CD4-positive, alpha-beta memory T cell (primary cell): ENCODE measurements around the gene VIT. TPM values are rescaled to one million over a fixed set of nuclear protein-coding genes. Genes with fewer than 3 reads are reported as not detected.

Experiments
- CTCF ChIA-PET: fragments of 350-600 bp; sonication (Branson Sonifier 250); formaldehyde crosslinking; loops from one replicate; lab custom pipeline; 2021; ENCODE audit warnings: inconsistent platforms; ENCODE audit not compliant: partially characterized antibody; lab: Charles Lee
- POLR2A ChIA-PET: fragments of 350-600 bp; sonication (Branson Sonifier 250); formaldehyde crosslinking; loops from one replicate; lab custom pipeline; 2021; ENCODE audit not compliant: partially characterized antibody; lab: Charles Lee
- DNase-seq, 5 donors: peaks; one replicate each; pipeline versions ENCODE4 v3.0.0 to v3.0.0-alpha.2; 2020 to 2022; ENCODE audit warnings: mixed read lengths in 1 of 5
- H3K27ac ChIP-seq: one replicate; pipeline ENCODE4 v1.7.0; 2013; ENCODE audit warnings: low read depth, low read length
- H3K27me3 ChIP-seq: 2 replicates; pipeline ENCODE4 v1.7.0; 2013; ENCODE audit warnings: mild to moderate bottlenecking, low read length, moderate library complexity; ENCODE audit not compliant: insufficient read depth
- H3K36me3 ChIP-seq: 2 replicates; pipeline ENCODE4 v1.7.0; 2013; ENCODE audit warnings: mild to moderate bottlenecking, low read length, moderate library complexity; ENCODE audit not compliant: insufficient read depth
- H3K4me1 ChIP-seq: 2 replicates; pipeline ENCODE4 v1.7.0; 2013; ENCODE audit warnings: mild to moderate bottlenecking, low read length, moderate library complexity; ENCODE audit not compliant: insufficient read depth
- H3K4me3 ChIP-seq, 2 donors: one replicate each; pipeline ENCODE4 v1.7.0; 2013; ENCODE audit warnings: low read length in 2 of 2, mild to moderate bottlenecking in 1 of 2
- H3K9me3 ChIP-seq, 2 donors: one replicate each; pipeline ENCODE4 v1.7.0; 2013; ENCODE audit warnings: low read length in 2 of 2, control low read depth in 1 of 2; ENCODE audit not compliant: control insufficient read depth in 1 of 2
- H3K27ac Mint-ChIP-seq, 7 donors: one replicate each; pipeline ENCODE4 v1.8.0; 2020 to 2021; ENCODE audit warnings: mixed read lengths in 7 of 7, mild to moderate bottlenecking in 6 of 7, inconsistent platforms in 3 of 7, moderate library complexity in 3 of 7
- H3K27me3 Mint-ChIP-seq, 2 donors: one replicate each; pipeline ENCODE4 v1.8.0; 2020 to 2021; ENCODE audit warnings: mixed read lengths in 2 of 2
- H3K36me3 Mint-ChIP-seq, 2 donors: one replicate each; pipeline ENCODE4 v1.8.0; 2020 to 2021; ENCODE audit warnings: mixed read lengths in 2 of 2, inconsistent platforms in 1 of 2, mild to moderate bottlenecking in 1 of 2
- H3K4me1 Mint-ChIP-seq, 4 donors: one replicate each; pipeline ENCODE4 v1.8.0; 2020 to 2021; ENCODE audit warnings: mixed read lengths in 4 of 4, mild to moderate bottlenecking in 1 of 4
- H3K4me3 Mint-ChIP-seq, 8 donors: one replicate each; pipeline ENCODE4 v1.8.0; 2020 to 2021; ENCODE audit warnings: mixed read lengths in 8 of 8, mild to moderate bottlenecking in 7 of 8, moderate library complexity in 6 of 8, inconsistent platforms in 3 of 8
- H3K9me3 Mint-ChIP-seq, 8 donors: one replicate each; pipeline ENCODE4 v1.8.0; 2020 to 2021; ENCODE audit warnings: mixed read lengths in 8 of 8, mild to moderate bottlenecking in 5 of 8, inconsistent platforms in 3 of 8, moderate library complexity in 1 of 8
- intact Hi-C: fragments of 100-400 bp; cut with micrococcal nuclease; formaldehyde crosslinking; loops from one replicate; pipeline ENCODE4 v1.15.1; 2023
- polyA plus RNA-seq, 2 donors: library from polyadenylated mRNA; unstranded; fragments of 300-500 nt; fragmentation: Illumina TruSeq; gene quantifications; one replicate each; pipeline ENCODE4 v1.2.3, GENCODE V29; 2021
- total RNA-seq, 2 experiments: library from RNA; stranded (reverse); gene quantifications; one replicate each; pipeline ENCODE4 v1.2.3, GENCODE V29; 2021

VIT gene
- total and polyA plus RNA-seq, 4 experiments from 2014 or later, result not detected

DNA sequence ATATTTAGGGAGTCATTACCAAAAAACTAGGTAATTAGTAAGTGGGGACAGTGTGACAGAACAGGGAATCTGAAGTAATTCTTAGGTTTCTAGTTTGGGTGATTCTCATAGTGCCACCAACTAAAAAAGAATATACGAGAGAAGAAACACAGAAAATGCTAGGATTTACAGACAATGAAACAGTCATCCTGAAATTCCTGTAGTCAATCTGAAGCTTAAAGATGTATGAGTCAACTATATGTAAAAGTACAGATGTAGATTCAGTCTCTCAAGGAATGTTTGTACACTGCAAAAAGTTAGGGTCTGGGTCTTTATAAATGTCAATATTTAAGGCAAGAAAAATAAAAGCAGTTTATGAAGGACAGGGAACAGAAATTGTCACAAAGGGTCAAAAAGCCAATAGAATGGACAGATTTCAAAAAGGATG is 162.9 kb downstream of the VIT start:
- H3K36me3 Mint-ChIP-seq, result peaks cover 61 to 64% of the 10 kb centered on the region in 2 donors
- no peak overlapping the region for H3K4me3 Mint-ChIP-seq
- H3K9me3 Mint-ChIP-seq, result peaks cover 0 to 2% (median 0%) of the 10 kb centered on the region in 8 donors

GRCh38 chr2:36861896-36862295 is 165.4 kb downstream of the VIT start:
- peaks cover 16% of the 10 kb centered on the region for H3K36me3 ChIP-seq
- H3K27me3 Mint-ChIP-seq, result no peaks in the 10 kb centered on the region
- intact Hi-C loops, result no loop called here
- H3K4me1 Mint-ChIP-seq, result peaks cover 0 to 5% (median under 1%) of the 10 kb centered on the region in 4 donors
- H3K4me3 ChIP-seq, result no peak overlapping the region
- peak overlapping the region in 1 of 7 donors; percentile 24 for H3K27ac Mint-ChIP-seq
- no peaks in the 10 kb centered on the region for H3K9me3 ChIP-seq
- H3K4me1 ChIP-seq, result no peaks in the 10 kb centered on the region
- ChIA-PET CTCF (no interaction called here), POLR2A (no interaction called here)
- H3K27ac ChIP-seq, result no peak overlapping the region
- DNase-seq, result no peak
- peaks cover 67 to 74% of the 10 kb centered on the region in 2 donors for H3K36me3 Mint-ChIP-seq
- no peak overlapping the region for H3K4me3 Mint-ChIP-seq
- peaks cover 0 to 2% (median 0%) of the 10 kb centered on the region in 8 donors for H3K9me3 Mint-ChIP-seq
- H3K27me3 ChIP-seq, result no peaks in the 10 kb centered on the region

More for the DNA sequence above, 162.9 kb downstream of the VIT start:
- peaks cover 14% of the 10 kb centered on the region for H3K36me3 ChIP-seq
- POLR2A ChIA-PET, result no interaction called here
- no peak overlapping the region for H3K27ac ChIP-seq
- H3K4me1 ChIP-seq, result no peaks in the 10 kb centered on the region
- no peaks in the 10 kb centered on the region for H3K27me3 Mint-ChIP-seq
- CTCF ChIA-PET, result no interaction called here
- H3K9me3 ChIP-seq, result no peaks in the 10 kb centered on the region
- no peak for DNase-seq
- H3K4me3 ChIP-seq, result no peak overlapping the region
- intact Hi-C loops, result no loop called here
- no peaks in the 10 kb centered on the region for H3K27me3 ChIP-seq
- peaks cover 0 to 5% (median under 1%) of the 10 kb centered on the region in 4 donors for H3K4me1 Mint-ChIP-seq
- peak overlapping the region in 3 of 7 donors; percentile 15 to 76 (median 75) for H3K27ac Mint-ChIP-seq

Other genes starting within 250 kb of the VIT start
- gene FEZ2, start 98.5 kb upstream of the VIT start, total RNA-seq, result 10 to 100 TPM; 13.4 to 14.7 TPM
- gene FEZ2, start 98.5 kb upstream of the VIT start, polyA plus RNA-seq, result 1 to 10 TPM; 1.6 to 1.9 TPM